Measurements from ENCODE around the gene MAN2A2. TPM values are rescaled to one million over a fixed set of nuclear protein-coding genes. Genes with fewer than 3 reads are reported as not detected.

The MAN2A2 gene
- total RNA-seq, 1 experiment from 2014 or later: 31.0 TPM

- Mint-ChIP-seq H3K4me1 (peaks cover 14% of the 10 kb centered on the region), H3K9me3 (no peaks in the 10 kb centered on the region), H3K36me3 (no peaks in the 10 kb centered on the region), H3K27me3 (ENCODE audit: low read depth) (no peaks in the 10 kb centered on the region), H3K27ac (no peak overlapping the region), H3K4me3 (no peak overlapping the region)
- CTCF ChIA-PET: interaction anchor here (2.3 kb wide), 1 partner anchor 27 kb away, joined by 11 read pairs; the partner anchor contains the start of gene FES
- DNase-seq (ENCODE audit: low spot score) (no peak), ATAC-seq (no peak)
- POLR2A ChIA-PET: no interaction called here
- no peak for TF ChIP-seq CREM (CRISPR knock-in tag; IDR thresholded peaks at IDR 0.05)
- TF ChIP-seq FOXK1 (CRISPR knock-in tag; IDR thresholded peaks at IDR 0.05): no peak
- no peak for TF ChIP-seq E2F5 (CRISPR knock-in tag; IDR thresholded peaks at IDR 0.05)
- TF ChIP-seq ZNF317 (CRISPR knock-in tag; IDR thresholded peaks at IDR 0.05; ENCODE audit: borderline replicate concordance, low read depth): no peak
- TF ChIP-seq ERG (CRISPR knock-in tag; IDR thresholded peaks at IDR 0.05): no peak
- TF ChIP-seq ELF4 (CRISPR knock-in tag; IDR thresholded peaks at IDR 0.05; ENCODE audit: low read depth): no peak
- TF ChIP-seq EMX1 (CRISPR knock-in tag; IDR thresholded peaks at IDR 0.05): no peak
Measured at GRCh38 chr15:90857883-90858443, 45.1 kb upstream of the MAN2A2 start.

- CTCF ChIA-PET: interaction anchor here (0.7 to 2.3 kb wide), 9 partner anchors 10 to 212 kb away, joined by 3 to 11 read pairs (median 4); partner anchors contain the start of genes FES and HDDC3
- DNase-seq (ENCODE audit: low spot score) (no peak), ATAC-seq (peak; percentile 83)
- peaks cover 14% of the 10 kb centered on the region for H3K4me1 Mint-ChIP-seq
- peak overlapping the region; percentile 93 for H3K27ac Mint-ChIP-seq
- H3K9me3 Mint-ChIP-seq: no peaks in the 10 kb centered on the region
- TF ChIP-seq ETV6 (CRISPR knock-in tag; IDR thresholded peaks at IDR 0.05) (0 out of 2 replicates have a peak, but pooled peaks have one; percentile 40), GABPB1 (CRISPR knock-in tag; IDR thresholded peaks at IDR 0.05) (peak; percentile 42; the same call in 1 of the 2 replicates), E2F1 (CRISPR knock-in tag; IDR thresholded peaks at IDR 0.05) (0 out of 2 replicates have a peak, but pooled peaks have one; percentile 26), AFF4 (CRISPR knock-in tag; IDR thresholded peaks at IDR 0.05; ENCODE audit: borderline replicate concordance) (no peak), USF2 (CRISPR knock-in tag; IDR thresholded peaks at IDR 0.05) (no peak), ARID4B (CRISPR knock-in tag; IDR thresholded peaks at IDR 0.05; ENCODE audit: borderline replicate concordance) (peak; percentile 36; the same call in 1 of the 2 replicates)
- no peaks in the 10 kb centered on the region for H3K27me3 Mint-ChIP-seq (ENCODE audit: low read depth)
- POLR2A ChIA-PET: interaction anchor here (0.7 to 1.4 kb wide), 5 partner anchors 11 to 154 kb away, joined by 3 to 4 read pairs (median 4); no protein-coding TSS in a partner anchor
- no peak overlapping the region for H3K4me3 Mint-ChIP-seq
- no peaks in the 10 kb centered on the region for H3K36me3 Mint-ChIP-seq
Measured at GRCh38 chr15:90859234-90860131, 43.6 kb upstream of the MAN2A2 start.

All from WTC11 (cell line).